LNCAP (cell line): ENCODE measurements around the gene CPNE7.

Source experiments
- CTCF ChIP-seq: fragments of 450-650 bp; IDR thresholded peaks from 2 replicates; pipeline ENCODE4 v1.5.1; 2017; ENCODE audit warnings: mild to moderate bottlenecking

CPNE7 gene

GRCh38 chr16:89615176-89615575, 39.6 kb downstream of the CPNE7 start:
- TF ChIP-seq CTCF, result no peak

- peak; percentile 89 for TF ChIP-seq CTCF
These were observed 40.1 kb downstream of the CPNE7 start for GRCh38 chr16:89615596-89616090.

- no peak for TF ChIP-seq CTCF
These were observed 41.1 kb downstream of the CPNE7 start for GRCh38 chr16:89616623-89617022.

- TF ChIP-seq CTCF, result no peak
These were observed 41.5 kb downstream of the CPNE7 start for GRCh38 chr16:89617036-89617435.

- TF ChIP-seq CTCF, result no peak
These were observed 42.8 kb downstream of the CPNE7 start for GRCh38 chr16:89618109-89618998.

- no peak for TF ChIP-seq CTCF
These were observed 44.3 kb downstream of the CPNE7 start for GRCh38 chr16:89619840-89620239.

GRCh38 chr16:89620406-89620841, 44.9 kb downstream of the CPNE7 start:
- TF ChIP-seq CTCF, result no peak
